MM.1S (cell line): ENCODE data around the gene ATP5F1D.

Experiments used
- EZH2 ChIP-seq: fragments of 300-600 bp; sonication (generic); optimal IDR thresholded peaks from 2 replicates; pipeline ENCODE3; 2017; ENCODE audit warnings: low read depth, mild to moderate bottlenecking, antibody characterized with exemption, low read length, mixed read lengths
- EZH2phosphoT487 ChIP-seq: fragments of 300-600 bp; sonication (generic); IDR thresholded peaks from 2 replicates; pipeline ENCODE4 v1.6.1; 2018; ENCODE audit warnings: antibody characterized with exemption, low read length
- TF ChIP-seq, protein P1 (sequence below): fragments of 300-600 bp; sonication (generic); IDR thresholded peaks from 2 replicates; pipeline ENCODE4 v1.5.1; 2016; ENCODE audit warnings: antibody characterized with exemption, low read length, mixed read lengths

DNA sequence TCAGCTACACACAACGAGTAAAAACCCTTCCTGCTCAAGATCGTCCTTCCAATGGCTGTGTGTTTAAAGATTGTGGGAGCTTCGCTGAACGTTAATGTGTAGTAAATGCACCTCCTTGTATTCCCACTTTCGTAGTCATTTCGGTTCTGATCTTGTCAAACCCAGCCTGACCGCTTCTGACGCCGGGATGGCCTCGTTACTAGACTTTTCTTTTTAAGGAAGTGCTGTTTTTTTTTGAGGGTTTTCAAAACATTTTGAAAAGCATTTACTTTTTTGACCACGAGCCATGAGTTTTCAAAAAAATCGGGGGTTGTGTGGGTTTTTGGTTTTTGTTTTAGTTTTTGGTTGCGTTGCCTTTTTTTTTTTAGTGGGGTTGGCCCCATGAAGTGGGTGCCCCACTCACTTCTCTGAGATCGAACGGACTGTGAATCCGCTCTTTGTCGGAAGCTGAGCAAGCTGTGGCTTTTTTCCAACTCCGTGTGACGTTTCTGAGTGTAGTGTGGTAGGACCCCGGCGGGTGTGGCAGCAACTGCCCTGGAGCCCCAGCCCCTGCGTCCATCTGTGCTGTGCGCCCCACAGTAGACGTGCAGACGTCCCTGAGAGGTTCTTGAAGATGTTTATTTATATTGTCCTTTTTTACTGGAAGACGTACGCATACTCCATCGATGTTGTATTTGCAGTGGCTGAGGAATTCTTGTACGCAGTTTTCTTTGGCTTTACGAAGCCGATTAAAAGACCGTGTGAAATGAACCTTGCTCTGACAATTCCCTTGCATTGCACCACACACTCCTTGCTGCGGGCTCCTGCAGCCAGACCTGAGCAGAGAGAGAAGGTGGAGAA is 31.1 kb downstream of the ATP5F1D start:
- TF ChIP-seq, protein P1, sequence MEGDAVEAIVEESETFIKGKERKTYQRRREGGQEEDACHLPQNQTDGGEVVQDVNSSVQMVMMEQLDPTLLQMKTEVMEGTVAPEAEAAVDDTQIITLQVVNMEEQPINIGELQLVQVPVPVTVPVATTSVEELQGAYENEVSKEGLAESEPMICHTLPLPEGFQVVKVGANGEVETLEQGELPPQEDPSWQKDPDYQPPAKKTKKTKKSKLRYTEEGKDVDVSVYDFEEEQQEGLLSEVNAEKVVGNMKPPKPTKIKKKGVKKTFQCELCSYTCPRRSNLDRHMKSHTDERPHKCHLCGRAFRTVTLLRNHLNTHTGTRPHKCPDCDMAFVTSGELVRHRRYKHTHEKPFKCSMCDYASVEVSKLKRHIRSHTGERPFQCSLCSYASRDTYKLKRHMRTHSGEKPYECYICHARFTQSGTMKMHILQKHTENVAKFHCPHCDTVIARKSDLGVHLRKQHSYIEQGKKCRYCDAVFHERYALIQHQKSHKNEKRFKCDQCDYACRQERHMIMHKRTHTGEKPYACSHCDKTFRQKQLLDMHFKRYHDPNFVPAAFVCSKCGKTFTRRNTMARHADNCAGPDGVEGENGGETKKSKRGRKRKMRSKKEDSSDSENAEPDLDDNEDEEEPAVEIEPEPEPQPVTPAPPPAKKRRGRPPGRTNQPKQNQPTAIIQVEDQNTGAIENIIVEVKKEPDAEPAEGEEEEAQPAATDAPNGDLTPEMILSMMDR = no peak
- TF ChIP-seq EZH2 (no peak), EZH2phosphoT487 (no peak)
